B cell (primary cell): ENCODE measurements around the gene MAPKAPK5. TPM values are rescaled to one million over a fixed set of nuclear protein-coding genes. Genes with fewer than 3 reads are reported as not detected.

ENCODE experiments used
- ATAC-seq: fragments of 200-7000 bp; cut with Tn5 transposase; one replicate; pipeline ENCODE4 v1.10.0; 2021; ENCODE audit warnings: low read depth, mild to moderate bottlenecking, moderate number of reproducible peaks, moderate library complexity
- CTCF ChIA-PET: fragments of 350-600 bp; sonication (Branson Sonifier 250); formaldehyde crosslinking; loops from one replicate; lab custom pipeline; 2021; ENCODE audit warnings: antibody characterized with exemption, inconsistent platforms; lab: Charles Lee
- POLR2A ChIA-PET: fragments of 350-600 bp; sonication (Branson Sonifier 250); formaldehyde crosslinking; loops from one replicate; lab custom pipeline; 2021; ENCODE audit warnings: antibody characterized with exemption; lab: Charles Lee
- DNase-seq: peaks from one replicate; pipeline ENCODE4 v3.0.0; 2013
- H2AFZ ChIP-seq: 2 replicates; pipeline ENCODE4 v1.6.1; 2012; ENCODE audit warnings: mild to moderate bottlenecking, low read depth, low read length; ENCODE audit not compliant: insufficient read depth, poor library complexity, severe bottlenecking
- H3K27ac ChIP-seq, 2 donors: 1 replicate in 1 of 2; 2 replicates in 1 of 2; pipeline ENCODE4 v1.5.1; 2012 to 2013; ENCODE audit warnings: low read length in 2 of 2, mild to moderate bottlenecking in 2 of 2, moderate library complexity in 1 of 2
- H3K27me3 ChIP-seq, 4 experiments: fragments of 200-600 bp in 1 of 4; sonication (generic) in 1 of 4; replicated peaks in 1 of 4; 1 replicate in 2 of 4; 2 replicates in 2 of 4; pipeline versions ENCODE4 v1.6.1 to v1.7.0; 2013 to 2016; ENCODE audit warnings: low read length in 3 of 4, mild to moderate bottlenecking in 2 of 4, mixed read lengths in 1 of 4, moderate library complexity in 1 of 4; ENCODE audit not compliant: insufficient read depth in 4 of 4, control insufficient read depth in 3 of 4; ENCODE audit errors: control extremely low read depth in 1 of 4
- H3K36me3 ChIP-seq, 2 experiments: replicated peaks in 1 of 2; 1 replicate in 1 of 2; 2 replicates in 1 of 2; pipeline versions ENCODE4 v1.6.1 to v1.7.1; 2013; ENCODE audit warnings: low read length in 1 of 2; ENCODE audit not compliant: insufficient read depth in 2 of 2, control insufficient read depth in 1 of 2; ENCODE audit errors: control extremely low read depth in 1 of 2, extremely low read depth in 1 of 2
- H3K4me1 ChIP-seq, 2 donors: fragments of 200-600 bp in 1 of 2; sonication (generic) in 1 of 2; 1 replicate in 1 of 2; 2 replicates in 1 of 2; pipeline versions ENCODE4 v1.5.1 to v1.6.1; 2013 to 2017; ENCODE audit warnings: low read length in 2 of 2; ENCODE audit not compliant: control insufficient read depth in 2 of 2, insufficient read depth in 2 of 2
- H3K4me2 ChIP-seq: replicated peaks from 2 replicates; pipeline ENCODE3; 2012; ENCODE audit warnings: mild to moderate bottlenecking, low read depth, low read length; ENCODE audit not compliant: poor library complexity, severe bottlenecking
- H3K4me3 ChIP-seq, 5 experiments: fragments of 200-600 bp in 1 of 5; sonication (generic) in 1 of 5; 1 replicate in 3 of 5; 2 replicates in 2 of 5; pipeline versions ENCODE4 v1.5.1 to v1.7.0; 2011 to 2016; ENCODE audit warnings: low read length in 4 of 5, mild to moderate bottlenecking in 4 of 5, low read depth in 2 of 5, control low read depth in 1 of 5, moderate library complexity in 1 of 5; ENCODE audit not compliant: insufficient read depth in 1 of 5; ENCODE audit errors: control extremely low read depth in 1 of 5, extremely low read depth in 1 of 5
- H3K79me2 ChIP-seq: fragments of 200-600 bp; sonication (generic); one replicate; pipeline ENCODE4 v1.6.0; 2016; ENCODE audit warnings: low read length; ENCODE audit not compliant: control insufficient read depth, insufficient read depth
- H3K9ac ChIP-seq: fragments of 200-600 bp; sonication (generic); 2 replicates; pipeline ENCODE4 v1.6.1; 2017; ENCODE audit warnings: mild to moderate bottlenecking, low read length, moderate library complexity
- H3K9me3 ChIP-seq, 3 donors: one replicate each; pipeline versions ENCODE4 v1.6.1 to v1.7.1; 2013; ENCODE audit warnings: low read length in 2 of 3; ENCODE audit not compliant: control insufficient read depth in 2 of 3, insufficient read depth in 1 of 3; ENCODE audit errors: control extremely low read depth in 1 of 3
- H4K20me1 ChIP-seq: 2 replicates; pipeline ENCODE4 v1.6.0; 2012; ENCODE audit warnings: mild to moderate bottlenecking, low read length; ENCODE audit not compliant: insufficient read depth, control insufficient read depth, poor library complexity, severe bottlenecking
- H3K27ac Mint-ChIP-seq: one replicate; pipeline ENCODE4 v1.8.0; 2021; ENCODE audit warnings: mixed read lengths
- H3K27me3 Mint-ChIP-seq: one replicate; pipeline ENCODE4 v1.8.0; 2021; ENCODE audit warnings: mixed read lengths
- H3K4me1 Mint-ChIP-seq: one replicate; pipeline ENCODE4 v1.8.0; 2021; ENCODE audit warnings: mixed read lengths
- H3K4me3 Mint-ChIP-seq: one replicate; pipeline ENCODE4 v1.8.0; 2021; ENCODE audit warnings: mixed read lengths
- H3K9me3 Mint-ChIP-seq: one replicate; pipeline ENCODE4 v1.8.0; 2022; ENCODE audit warnings: mixed read lengths; ENCODE audit not compliant: insufficient read depth
- CTCF ChIP-seq: fragments of 200-600 bp; IDR thresholded peaks from one replicate; pipeline ENCODE4 v1.8.0; 2022; ENCODE audit warnings: antibody characterized with exemption, mild to moderate bottlenecking
- EZH2 ChIP-seq: IDR thresholded peaks from 2 replicates; pipeline ENCODE4 v1.6.1; 2012; ENCODE audit warnings: borderline replicate concordance, low read depth, mild to moderate bottlenecking, moderate library complexity, low read length; ENCODE audit not compliant: insufficient read depth, poor library complexity, severe bottlenecking
- WGBS: methylation state at CpG from one replicate; pipeline ENCODE4 v1.1.5; 2013; ENCODE audit warnings: missing lambda C conversion rate; ENCODE audit not compliant: insufficient coverage; 5-methylcytosine and 5-hydroxymethylcytosine counted together
- intact Hi-C: fragments of 100-400 bp; cut with micrococcal nuclease; formaldehyde crosslinking; loops from one replicate; pipeline ENCODE4 v1.10.0; 2022
- polyA plus RNA-seq: library from polyadenylated mRNA; depleted of rRNA; stranded (reverse); fragments of >200 nt; gene quantifications from 2 replicates; pipeline ENCODE4 v1.2.3, GENCODE V29; 2012
- total RNA-seq, 2 donors: library from RNA; stranded (reverse); fragments of 120-200 nt in 1 of 2; gene quantifications; 1 replicate in 1 of 2; 2 replicates in 1 of 2; pipeline versions ENCODE4 v1.2.3 to v1.2.4, GENCODE V29; 2013 to 2022

Gene MAPKAPK5
- total and polyA plus RNA-seq, 2 donors (not counting 1 experiment from before 2014, with no cell fraction given): 60.2 to 64.4 TPM

GRCh38 chr12:111881716-111882115 is 39.7 kb downstream of the MAPKAPK5 start:
- Mint-ChIP-seq H3K27me3 (no peaks in the 10 kb centered on the region), H3K4me3 (no peak overlapping the region), H3K9me3 (no peaks in the 10 kb centered on the region), H3K4me1 (no peaks in the 10 kb centered on the region), H3K27ac (no peak overlapping the region)
- ChIA-PET POLR2A (no interaction called here), CTCF (no interaction called here)
- Histone ChIP-seq H3K4me2 (no peak overlapping the region), H4K20me1 (no peaks in the 10 kb centered on the region), H3K4me3 (no peak overlapping the region), H3K36me3 (peaks cover 21 to 72% of the 10 kb centered on the region in 2 experiments), H3K4me1 (no peaks in the 10 kb centered on the region), H3K9me3 (no peaks in the 10 kb centered on the region), H3K27me3 (no peaks in the 10 kb centered on the region), H3K27ac (no peak overlapping the region), H2AFZ (no peak overlapping the region), H3K79me2 (peaks cover 3% of the 10 kb centered on the region), H3K9ac (no peak overlapping the region)
- intact Hi-C loops: no loop called here
- no peak for ATAC-seq
- no peak for TF ChIP-seq CTCF
- no peak for TF ChIP-seq EZH2
- no peak for DNase-seq
- 100% methylated on average over 1 of the region's 1 CpG for WGBS

- TF ChIP-seq CTCF (no peak), EZH2 (no peak)
- Histone ChIP-seq H3K4me3 (no peak overlapping the region), H3K27me3 (no peaks in the 10 kb centered on the region), H3K4me1 (no peaks in the 10 kb centered on the region), H3K79me2 (no peaks in the 10 kb centered on the region), H3K27ac (no peak overlapping the region), H4K20me1 (no peaks in the 10 kb centered on the region), H3K4me2 (no peak overlapping the region), H3K9me3 (no peaks in the 10 kb centered on the region), H3K36me3 (peaks cover 28 to 79% of the 10 kb centered on the region in 2 experiments), H3K9ac (no peak overlapping the region), H2AFZ (no peak overlapping the region)
- POLR2A ChIA-PET: no interaction called here
- WGBS: 93% methylated on average over 6 of the region's 7 CpGs
- Mint-ChIP-seq H3K27ac (no peak overlapping the region), H3K4me1 (no peaks in the 10 kb centered on the region), H3K27me3 (no peaks in the 10 kb centered on the region), H3K4me3 (no peak overlapping the region), H3K9me3 (no peaks in the 10 kb centered on the region)
- ATAC-seq (no peak), DNase-seq (no peak)
- intact Hi-C loops: no loop called here
- CTCF ChIA-PET: no interaction called here
Observed at GRCh38 chr12:111886662-111887545, 44.9 kb downstream of the MAPKAPK5 start.
